PC-3 (cell line): Measurements from ENCODE around the gene SF3B1. TPM values are rescaled to one million over a fixed set of nuclear protein-coding genes. Genes with fewer than 3 reads are reported as not detected.

Experiments
- ATAC-seq: fragments of 200-7000 bp; cut with Tn5 transposase; 2 replicates; pipeline ENCODE4 v1.9.1; 2020; ENCODE audit warnings: mild to moderate bottlenecking, moderate library complexity
- BruUV-seq: library from RNA; stranded (reverse); fragments of 400-500 nt; replicated peaks from 2 replicates; lab custom pipeline; 2021; lab: Mats Ljungman, UMichigan
- CTCF ChIA-PET: fragments of 300-600 bp; sonication (Branson Sonifier 250); formaldehyde crosslinking; loops from one replicate; lab custom pipeline; 2022; ENCODE audit warnings: antibody characterized with exemption; lab: Charles Lee
- POLR2A ChIA-PET: fragments of 300-600 bp; sonication (Branson Sonifier 250); formaldehyde crosslinking; loops from one replicate; lab custom pipeline; 2022; ENCODE audit warnings: antibody characterized with exemption; ENCODE audit not compliant: unreplicated experiment; lab: Charles Lee
- DNase-seq: peaks from one replicate; pipeline ENCODE4 v3.0.0-alpha.2; 2015
- H2AFZ ChIP-seq: fragments of 300-600 bp; sonication (generic); 2 replicates; pipeline ENCODE4 v1.6.0; 2016; ENCODE audit warnings: antibody characterized with exemption, low read length
- H3F3A ChIP-seq: fragments of 300-600 bp; sonication (generic); one replicate; pipeline ENCODE4 v1.6.0; 2017; ENCODE audit warnings: antibody characterized with exemption, low read length, control low read depth, mild to moderate bottlenecking; ENCODE audit not compliant: unreplicated experiment
- H3K27ac ChIP-seq: fragments of 300-600 bp; sonication (generic); 2 replicates; pipeline ENCODE4 v1.5.1; 2016; ENCODE audit warnings: mild to moderate bottlenecking, low read length
- H3K27me3 ChIP-seq: fragments of 300-600 bp; sonication (generic); 2 replicates; pipeline ENCODE4 v1.6.1; 2016; ENCODE audit warnings: low read length, mixed read lengths
- H3K36me3 ChIP-seq: fragments of 300-600 bp; sonication (generic); 2 replicates; pipeline ENCODE4 v1.6.1; 2016; ENCODE audit warnings: low read depth, mixed run types, low read length, mixed read lengths
- H3K4me1 ChIP-seq: fragments of 300-600 bp; sonication (generic); 2 replicates; pipeline ENCODE4 v1.5.1; 2016; ENCODE audit warnings: low read length; ENCODE audit not compliant: insufficient read depth
- H3K4me2 ChIP-seq: fragments of 300-600 bp; sonication (generic); 2 replicates; pipeline ENCODE4 v1.6.0; 2016; ENCODE audit warnings: low read length
- H3K4me3 ChIP-seq: fragments of 300-600 bp; sonication (generic); 2 replicates; pipeline ENCODE4 v1.5.1; 2016; ENCODE audit warnings: mild to moderate bottlenecking, low read length, mixed read lengths
- H3K79me2 ChIP-seq: fragments of 300-600 bp; sonication (generic); 2 replicates; pipeline ENCODE4 v1.6.1; 2017; ENCODE audit warnings: low read length, mixed read lengths
- H3K9ac ChIP-seq: fragments of 300-600 bp; sonication (generic); 2 replicates; pipeline ENCODE4 v1.6.0; 2016; ENCODE audit warnings: mild to moderate bottlenecking, low read length
- H3K9me2 ChIP-seq: fragments of 300-600 bp; sonication (generic); replicated peaks from 2 replicates; pipeline ENCODE4 v1.6.1; 2016; ENCODE audit warnings: mixed run types, low read length, mixed read lengths
- H3K9me3 ChIP-seq: fragments of 300-600 bp; sonication (generic); 2 replicates; pipeline ENCODE4 v1.6.1; 2016; ENCODE audit warnings: low read length, mixed read lengths
- H4K20me1 ChIP-seq: fragments of 300-600 bp; sonication (generic); 2 replicates; pipeline ENCODE4 v1.6.1; 2016; ENCODE audit warnings: low read length, mixed read lengths
- CTCF ChIP-seq: fragments of 300-600 bp; sonication (generic); conservative IDR thresholded peaks from 2 replicates; pipeline ENCODE4 v1.5.1; 2017; ENCODE audit warnings: antibody characterized with exemption, low read depth, mild to moderate bottlenecking, low read length
- EZH2 ChIP-seq: fragments of 300-600 bp; sonication (generic); IDR thresholded peaks from one replicate; pipeline ENCODE4 v1.6.1; 2017; ENCODE audit warnings: antibody characterized with exemption, mild to moderate bottlenecking, low read length; ENCODE audit not compliant: unreplicated experiment
- EZH2phosphoT487 ChIP-seq: fragments of 300-600 bp; sonication (generic); IDR thresholded peaks from 2 replicates; pipeline ENCODE4 v1.6.1; 2018; ENCODE audit warnings: mild to moderate bottlenecking, antibody characterized with exemption, low read length, borderline replicate concordance
- intact Hi-C: fragments of 100-400 bp; cut with micrococcal nuclease; formaldehyde crosslinking; loops from 2 replicates; pipeline ENCODE4 v1.9.0; 2023
- total RNA-seq: library from RNA; depleted of rRNA; stranded (reverse); fragments of >200 nt; gene quantifications from 2 replicates; pipeline ENCODE4 v1.2.3, GENCODE V29; 2014

The SF3B1 gene
- total RNA-seq, 1 experiment from 2014 or later, result 143 TPM

DNA sequence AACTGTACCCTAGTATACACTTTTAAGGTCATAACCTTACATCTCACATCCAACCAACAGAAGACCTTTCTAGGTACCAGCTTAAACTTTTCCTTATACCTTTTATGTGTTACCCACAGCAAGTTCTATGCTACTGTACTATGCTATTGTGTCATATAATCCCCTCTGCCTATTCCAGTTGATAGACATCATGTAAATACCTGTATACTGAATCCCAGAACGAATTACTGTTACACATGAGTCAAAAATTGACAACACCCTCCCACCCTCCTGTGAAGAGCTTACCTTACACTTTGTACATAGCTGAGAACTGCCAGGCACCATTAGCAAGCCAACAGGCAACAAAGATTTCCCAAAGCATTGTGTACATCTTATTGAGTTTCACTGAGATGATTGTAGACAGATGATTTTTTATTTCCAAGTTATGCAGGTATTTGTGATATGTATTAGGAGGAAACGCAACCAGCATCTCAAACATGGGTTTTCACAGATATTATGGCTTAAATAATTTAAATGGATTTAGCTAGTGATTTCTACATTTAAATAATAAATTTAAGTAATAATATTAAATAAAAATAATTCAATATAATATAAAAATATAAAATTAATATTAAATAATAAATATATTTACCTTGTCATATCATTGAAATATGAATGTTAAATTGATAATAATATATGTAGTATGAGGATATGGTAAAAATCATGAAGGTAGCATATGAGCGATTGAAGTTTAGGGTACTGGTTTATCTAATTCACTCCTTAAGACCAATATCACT, 81.2 kb downstream of the SF3B1 start:
- ChIA-PET CTCF (no interaction called here), POLR2A (no interaction called here)
- BruUV-seq, result no TSS peak
- no peaks in the 10 kb centered on the region for H3K9me3 ChIP-seq
- TF ChIP-seq EZH2phosphoT487, result no peak
- no peak for TF ChIP-seq CTCF
- TF ChIP-seq EZH2, result no peak
- no peaks in the 10 kb centered on the region for H3K9me2 ChIP-seq
- H4K20me1 ChIP-seq, result no peaks in the 10 kb centered on the region
- ATAC-seq, result no peak
- no peak for DNase-seq
- H3K9ac ChIP-seq, result no peak overlapping the region
- no peak overlapping the region for H2AFZ ChIP-seq
- no peak overlapping the region for H3K4me3 ChIP-seq
- no peaks in the 10 kb centered on the region for H3K79me2 ChIP-seq
- H3K27me3 ChIP-seq, result no peaks in the 10 kb centered on the region
- peaks cover 10% of the 10 kb centered on the region for H3K4me1 ChIP-seq
- H3K36me3 ChIP-seq, result no peaks in the 10 kb centered on the region
- H3K4me2 ChIP-seq, result no peak overlapping the region
- intact Hi-C loops, result no loop called here
- no peak overlapping the region for H3K27ac ChIP-seq
- H3F3A ChIP-seq, result no peaks in the 10 kb centered on the region

DNA sequence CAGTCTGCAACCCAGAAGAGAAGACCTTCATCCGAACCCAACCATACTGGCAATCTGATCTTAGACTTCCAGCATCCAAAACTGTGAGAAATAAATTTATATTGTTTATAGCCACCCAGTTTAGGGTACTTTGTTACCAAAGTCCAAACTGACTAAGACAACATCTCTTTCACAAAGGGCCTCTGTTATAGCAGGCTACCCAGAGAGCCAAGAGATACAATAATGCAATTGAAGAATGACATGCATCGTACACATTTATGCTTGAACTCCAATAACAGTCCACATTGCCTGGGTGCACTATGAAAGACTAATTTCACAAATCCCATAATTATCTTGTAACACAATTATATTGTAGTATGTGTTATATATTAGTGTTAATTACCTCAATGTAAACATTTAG, 85.1 kb downstream of the SF3B1 start:
- no peak for ATAC-seq
- no peak overlapping the region for H2AFZ ChIP-seq
- H3K27ac ChIP-seq, result no peak overlapping the region
- CTCF ChIA-PET, result no interaction called here
- H3F3A ChIP-seq, result no peaks in the 10 kb centered on the region
- H4K20me1 ChIP-seq, result no peaks in the 10 kb centered on the region
- no peak for DNase-seq
- no peaks in the 10 kb centered on the region for H3K9me3 ChIP-seq
- no peak for TF ChIP-seq EZH2
- TF ChIP-seq CTCF, result no peak
- no peak for TF ChIP-seq EZH2phosphoT487
- H3K9me2 ChIP-seq, result no peaks in the 10 kb centered on the region
- no peak overlapping the region for H3K4me3 ChIP-seq
- POLR2A ChIA-PET, result no interaction called here
- no peak overlapping the region for H3K4me2 ChIP-seq
- no peaks in the 10 kb centered on the region for H3K36me3 ChIP-seq
- intact Hi-C loops, result no loop called here
- H3K4me1 ChIP-seq, result peaks cover 10% of the 10 kb centered on the region
- no peaks in the 10 kb centered on the region for H3K27me3 ChIP-seq
- BruUV-seq, result no TSS peak
- no peak overlapping the region for H3K9ac ChIP-seq
- no peaks in the 10 kb centered on the region for H3K79me2 ChIP-seq

DNA sequence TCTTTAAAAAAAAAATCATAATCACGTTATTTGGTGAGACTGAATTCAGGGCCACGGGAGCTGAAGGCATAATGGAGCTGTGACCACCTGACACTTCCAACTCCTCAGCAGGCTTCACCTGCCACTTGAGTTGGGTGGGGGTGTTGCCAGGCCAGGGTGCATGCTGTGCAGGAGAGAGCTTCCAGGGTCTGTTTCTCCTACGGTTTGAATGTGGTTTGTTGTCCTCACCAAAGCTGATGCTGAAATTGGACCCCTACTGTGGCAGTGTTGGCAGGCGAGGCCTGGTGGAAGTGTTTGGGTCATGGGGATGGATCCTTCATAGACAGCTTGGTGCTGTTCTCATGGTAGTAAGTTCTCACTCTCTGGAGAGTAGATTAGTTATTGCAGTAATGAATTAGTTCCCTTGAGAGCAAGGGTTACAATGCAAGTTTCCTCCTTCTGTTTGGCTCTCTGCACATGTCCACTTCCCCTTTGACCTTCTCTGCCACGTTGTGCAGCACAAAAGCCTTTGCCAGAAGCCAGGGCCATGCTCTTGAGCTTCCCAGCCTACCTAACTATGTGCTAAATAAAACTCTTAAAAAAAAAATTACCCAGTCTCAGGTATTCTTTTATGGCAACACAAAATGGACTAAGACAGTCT, 86.0 kb downstream of the SF3B1 start:
- H3K27me3 ChIP-seq, result no peaks in the 10 kb centered on the region
- ChIA-PET POLR2A (no interaction called here), CTCF (interaction anchor here (0.6 kb wide), 1 partner anchor 16 kb away, joined by 3 read pairs; no protein-coding TSS in a partner anchor)
- H3K9me2 ChIP-seq, result no peaks in the 10 kb centered on the region
- H3K4me3 ChIP-seq, result no peak overlapping the region
- DNase-seq (no peak), ATAC-seq (no peak)
- H2AFZ ChIP-seq, result no peak overlapping the region
- no peak overlapping the region for H3K27ac ChIP-seq
- no peak overlapping the region for H3K9ac ChIP-seq
- no peaks in the 10 kb centered on the region for H3K9me3 ChIP-seq
- no peak overlapping the region for H3K4me2 ChIP-seq
- no peaks in the 10 kb centered on the region for H3K36me3 ChIP-seq
- no peaks in the 10 kb centered on the region for H3F3A ChIP-seq
- BruUV-seq, result no TSS peak
- H4K20me1 ChIP-seq, result no peaks in the 10 kb centered on the region
- intact Hi-C loops, result no loop called here
- H3K4me1 ChIP-seq, result peaks cover 10% of the 10 kb centered on the region
- no peaks in the 10 kb centered on the region for H3K79me2 ChIP-seq
- no peak for TF ChIP-seq EZH2phosphoT487
- TF ChIP-seq CTCF, result no peak
- no peak for TF ChIP-seq EZH2
